ENCODE measurements around the gene WDR33.

The WDR33 gene

GRCh38 chr2:127722807-127723206 lies 88.2 kb downstream of the WDR33 start:
- no peak for DNase-seq
- no peak overlapping the region for H3K4me3 ChIP-seq (ENCODE audit: low read depth, low read length)
- H3K27me3 ChIP-seq (ENCODE audit: insufficient read depth, low read depth, severe bottlenecking) = no peaks in the 10 kb centered on the region
- TF ChIP-seq, protein P1, sequence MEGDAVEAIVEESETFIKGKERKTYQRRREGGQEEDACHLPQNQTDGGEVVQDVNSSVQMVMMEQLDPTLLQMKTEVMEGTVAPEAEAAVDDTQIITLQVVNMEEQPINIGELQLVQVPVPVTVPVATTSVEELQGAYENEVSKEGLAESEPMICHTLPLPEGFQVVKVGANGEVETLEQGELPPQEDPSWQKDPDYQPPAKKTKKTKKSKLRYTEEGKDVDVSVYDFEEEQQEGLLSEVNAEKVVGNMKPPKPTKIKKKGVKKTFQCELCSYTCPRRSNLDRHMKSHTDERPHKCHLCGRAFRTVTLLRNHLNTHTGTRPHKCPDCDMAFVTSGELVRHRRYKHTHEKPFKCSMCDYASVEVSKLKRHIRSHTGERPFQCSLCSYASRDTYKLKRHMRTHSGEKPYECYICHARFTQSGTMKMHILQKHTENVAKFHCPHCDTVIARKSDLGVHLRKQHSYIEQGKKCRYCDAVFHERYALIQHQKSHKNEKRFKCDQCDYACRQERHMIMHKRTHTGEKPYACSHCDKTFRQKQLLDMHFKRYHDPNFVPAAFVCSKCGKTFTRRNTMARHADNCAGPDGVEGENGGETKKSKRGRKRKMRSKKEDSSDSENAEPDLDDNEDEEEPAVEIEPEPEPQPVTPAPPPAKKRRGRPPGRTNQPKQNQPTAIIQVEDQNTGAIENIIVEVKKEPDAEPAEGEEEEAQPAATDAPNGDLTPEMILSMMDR (IDR thresholded peaks at IDR 0.05; ENCODE audit: low read depth, low read length) = no peak
- H3K36me3 ChIP-seq = peaks cover 71% of the 10 kb centered on the region
- no peak overlapping the region for H3K27ac ChIP-seq
- H3K9me3 ChIP-seq (ENCODE audit: severe bottlenecking) = no peaks in the 10 kb centered on the region

DNA sequence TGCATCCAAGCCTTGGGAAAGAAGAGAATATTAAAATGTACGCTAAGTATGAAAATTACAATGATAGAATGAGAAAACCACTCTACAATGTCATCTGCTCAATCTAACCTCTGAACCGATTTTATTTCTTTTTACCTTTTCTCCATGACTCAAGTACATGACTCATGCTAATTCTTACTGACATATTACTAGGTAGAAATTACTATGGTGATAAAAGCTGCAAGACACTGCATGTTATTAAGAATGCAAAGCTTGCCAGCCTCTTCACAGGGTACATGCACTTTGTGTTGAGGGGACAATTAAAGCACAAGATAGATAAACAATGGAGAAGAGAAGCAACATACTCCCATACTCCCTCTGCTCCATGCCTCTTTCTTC lies 89.0 kb downstream of the WDR33 start:
- TF ChIP-seq, protein P1 (IDR thresholded peaks at IDR 0.05; ENCODE audit: low read depth, low read length) = no peak
- H3K27ac ChIP-seq = no peak overlapping the region
- DNase-seq = no peak
- H3K36me3 ChIP-seq = peaks cover 76% of the 10 kb centered on the region
- no peaks in the 10 kb centered on the region for H3K27me3 ChIP-seq (ENCODE audit: insufficient read depth, low read depth, severe bottlenecking)
- no peaks in the 10 kb centered on the region for H3K9me3 ChIP-seq (ENCODE audit: severe bottlenecking)
- H3K4me3 ChIP-seq (ENCODE audit: low read depth, low read length) = no peak overlapping the region

DNA sequence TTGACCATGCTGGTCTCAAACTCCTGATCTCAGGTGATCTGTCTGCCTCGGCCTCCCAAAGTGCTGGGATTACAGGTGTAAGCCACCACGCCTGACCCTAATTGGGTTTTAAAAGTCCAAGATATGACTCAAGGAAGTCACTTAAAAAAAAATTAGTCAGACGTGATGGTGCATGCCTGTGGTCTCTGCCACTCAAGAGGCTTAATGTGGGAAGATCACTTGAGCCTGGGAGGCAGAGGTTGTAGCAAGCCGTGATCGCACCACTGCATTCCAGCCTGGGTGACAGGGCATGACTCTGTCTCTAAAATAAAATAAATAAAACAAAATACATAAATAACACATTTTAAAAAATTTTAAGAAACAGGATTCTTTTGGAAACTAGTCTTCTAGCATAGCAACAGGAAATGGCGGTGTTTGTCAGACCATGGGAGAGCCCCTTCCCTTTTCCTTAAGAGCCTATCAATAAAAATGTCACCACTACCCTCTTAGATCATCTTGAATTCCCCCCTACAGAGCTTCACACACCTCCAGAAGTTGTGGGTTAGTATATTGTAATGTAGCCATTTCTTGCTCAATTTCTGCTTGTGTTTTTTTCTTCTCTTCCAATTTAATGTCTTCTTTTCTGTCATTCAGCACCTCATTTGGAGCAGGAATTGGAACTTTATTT lies 89.5 kb downstream of the WDR33 start:
- TF ChIP-seq, protein P1 (IDR thresholded peaks at IDR 0.05; ENCODE audit: low read depth, low read length) = no peak
- Histone ChIP-seq H3K27ac (no peak overlapping the region), H3K4me3 (ENCODE audit: low read depth, low read length) (no peak overlapping the region), H3K36me3 (peaks cover 81% of the 10 kb centered on the region), H3K27me3 (ENCODE audit: insufficient read depth, low read depth, severe bottlenecking) (no peaks in the 10 kb centered on the region), H3K9me3 (ENCODE audit: severe bottlenecking) (no peaks in the 10 kb centered on the region)
- DNase-seq = no peak

- H3K4me3 ChIP-seq (ENCODE audit: low read depth, low read length) = no peak overlapping the region
- H3K27ac ChIP-seq = no peak overlapping the region
- DNase-seq = no peak
- H3K9me3 ChIP-seq (ENCODE audit: severe bottlenecking) = no peaks in the 10 kb centered on the region
- no peaks in the 10 kb centered on the region for H3K27me3 ChIP-seq (ENCODE audit: insufficient read depth, low read depth, severe bottlenecking)
- TF ChIP-seq, protein P1 (IDR thresholded peaks at IDR 0.05; ENCODE audit: low read depth, low read length) = no peak
- peaks cover 85% of the 10 kb centered on the region for H3K36me3 ChIP-seq
These were observed 91.4 kb downstream of the WDR33 start for GRCh38 chr2:127719301-127720218.

DNA sequence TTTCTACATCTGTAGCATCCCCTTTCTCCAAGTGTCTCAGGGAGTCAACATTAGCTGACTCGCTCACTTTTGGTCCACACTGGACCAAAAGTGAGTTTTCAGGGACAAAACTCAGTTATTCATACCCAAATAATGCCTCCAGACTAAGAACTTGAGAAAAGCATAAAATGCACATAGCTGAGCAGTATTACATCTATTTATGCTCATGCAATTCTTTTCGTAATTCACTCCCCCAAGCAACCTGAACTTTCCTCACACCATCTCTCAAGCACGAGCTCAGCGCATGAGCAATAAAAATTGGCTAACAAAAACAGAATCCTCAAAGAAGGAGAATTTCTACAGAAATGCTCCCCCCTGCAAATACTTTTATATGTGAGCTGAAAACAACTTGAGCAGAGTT lies 92.7 kb downstream of the WDR33 start:
- Histone ChIP-seq H3K4me3 (ENCODE audit: low read depth, low read length) (no peak overlapping the region), H3K9me3 (ENCODE audit: severe bottlenecking) (no peaks in the 10 kb centered on the region), H3K36me3 (peaks cover 83% of the 10 kb centered on the region), H3K27ac (no peak overlapping the region), H3K27me3 (ENCODE audit: insufficient read depth, low read depth, severe bottlenecking) (no peaks in the 10 kb centered on the region)
- TF ChIP-seq, protein P1 (IDR thresholded peaks at IDR 0.05; ENCODE audit: low read depth, low read length) = no peak
- no peak for DNase-seq
